CD4-positive, alpha-beta T cell treated with Interleukin-4 for 4 hours (primary cell): Measurements from ENCODE around the gene SYDE2.
"Not testable (repeated sequence)": the region's sequence is repeated elsewhere in the genome, so short reads cannot be mapped to it uniquely, and the experiment has no call there.

Experiments
- DNase-seq: peaks from one replicate; pipeline ENCODE4 v3.0.0-alpha.2; 2020

SYDE2 gene

DNA sequence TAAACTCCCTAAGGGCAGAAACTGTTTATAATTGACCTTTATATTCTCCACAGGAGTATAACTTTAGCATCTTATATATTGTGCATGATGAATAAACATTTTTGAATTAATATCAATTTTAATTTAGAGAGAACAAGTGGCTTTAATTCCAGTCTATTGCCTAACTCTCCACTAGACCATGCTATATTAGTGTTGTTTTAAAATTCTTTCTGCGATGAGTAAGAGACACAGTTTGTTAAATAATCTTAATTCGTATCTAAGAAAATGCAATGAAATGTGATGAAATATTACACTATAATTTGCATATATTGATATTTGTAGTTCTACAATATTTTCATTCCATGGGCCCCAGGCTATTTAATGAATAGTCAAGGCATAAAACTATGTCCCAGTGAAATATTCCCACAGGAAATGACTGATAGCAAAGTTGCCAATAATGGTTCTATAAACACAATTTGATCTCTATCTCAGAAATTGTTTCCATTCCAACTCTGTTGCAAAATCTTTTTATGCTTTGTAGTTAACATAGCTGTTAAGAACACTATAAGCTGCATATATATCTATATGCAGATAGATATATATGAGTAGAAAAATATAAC, 2.9 kb upstream of the SYDE2 start:
- no peak for DNase-seq

DNA sequence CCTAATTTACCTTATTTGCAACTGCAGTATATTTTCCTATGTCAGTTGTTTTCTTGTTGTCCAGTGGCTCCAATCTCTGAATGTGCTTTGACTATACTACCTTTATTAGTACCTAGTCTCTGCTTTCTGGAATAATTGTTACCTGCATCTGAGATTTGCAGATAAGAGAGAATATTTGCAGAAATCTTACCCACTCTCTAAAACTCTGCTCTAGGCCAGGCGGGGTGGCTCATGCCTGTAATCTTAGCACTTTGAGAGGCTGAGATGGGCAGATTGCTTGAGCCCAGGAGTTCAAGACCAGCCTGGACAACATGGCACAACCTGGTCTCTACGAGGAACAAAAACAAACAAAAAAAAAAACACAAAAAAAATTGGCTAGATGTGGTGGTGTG, 2.0 kb upstream of the SYDE2 start:
- DNase-seq, result no peak

- no peak for DNase-seq
These were observed 1.5 kb upstream of the SYDE2 start for GRCh38 chr1:85202092-85202863.

- DNase-seq, result peak; percentile 59
These were observed 700 bp upstream of the SYDE2 start for GRCh38 chr1:85201340-85202091.

GRCh38 chr1:85199667-85200462, 951 bp downstream of the SYDE2 start:
- DNase-seq, result no peak

GRCh38 chr1:85198864-85199263, 2.0 kb downstream of the SYDE2 start:
- no peak for DNase-seq

DNA sequence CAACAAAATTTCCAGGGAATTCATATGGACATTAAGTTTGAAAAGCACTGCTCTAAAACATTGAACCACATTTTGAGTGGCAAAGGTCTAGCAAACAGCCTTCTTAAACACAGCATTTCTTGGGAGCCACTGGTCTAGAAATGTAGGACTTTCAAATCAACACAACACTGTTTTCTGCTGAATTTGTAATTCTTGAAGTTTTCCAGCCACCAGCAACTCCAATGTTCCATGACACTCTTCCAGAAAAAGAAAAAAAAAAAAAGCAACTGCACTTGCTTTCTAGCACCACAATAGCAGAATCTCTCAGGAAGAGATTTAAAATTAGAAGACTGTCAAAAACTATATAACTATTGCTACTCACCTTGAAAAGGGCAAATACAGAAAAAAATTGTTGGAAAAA, 4.5 kb downstream of the SYDE2 start:
- DNase-seq, result no peak

GRCh38 chr1:85195703-85196102, 5.1 kb downstream of the SYDE2 start:
- no peak for DNase-seq

GRCh38 chr1:85192129-85192528, 8.7 kb downstream of the SYDE2 start:
- DNase-seq, result not testable (repeated sequence)

GRCh38 chr1:85189120-85189519, 11.7 kb downstream of the SYDE2 start:
- DNase-seq, result no peak

DNA sequence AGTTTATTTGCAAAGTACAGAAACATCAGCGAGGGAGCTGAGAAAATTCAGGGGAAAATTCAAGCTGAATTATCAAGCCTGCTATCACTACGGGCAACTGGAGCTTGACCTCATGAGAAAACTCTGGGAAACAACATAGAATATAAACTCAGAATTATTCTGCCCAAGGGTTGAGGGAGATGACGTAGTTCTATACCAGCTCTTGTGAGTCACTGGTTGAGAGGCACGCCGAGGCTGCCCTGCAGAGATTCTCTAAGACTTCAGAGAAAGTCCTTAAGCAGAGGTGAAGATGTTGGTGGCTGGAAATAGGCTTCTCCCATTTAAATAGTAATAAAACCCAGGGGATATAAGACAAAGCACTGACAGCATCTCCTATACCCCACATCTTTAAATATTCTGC, 12.3 kb downstream of the SYDE2 start:
- no peak for DNase-seq

GRCh38 chr1:85187021-85187420, 13.8 kb downstream of the SYDE2 start:
- not testable (repeated sequence) for DNase-seq

GRCh38 chr1:85184245-85184644, 16.6 kb downstream of the SYDE2 start:
- DNase-seq, result no peak

- no peak for DNase-seq
These were observed 18.1 kb downstream of the SYDE2 start for GRCh38 chr1:85182700-85183099.

- DNase-seq, result no peak
These were observed 19.9 kb downstream of the SYDE2 start for GRCh38 chr1:85180869-85181268.

DNA sequence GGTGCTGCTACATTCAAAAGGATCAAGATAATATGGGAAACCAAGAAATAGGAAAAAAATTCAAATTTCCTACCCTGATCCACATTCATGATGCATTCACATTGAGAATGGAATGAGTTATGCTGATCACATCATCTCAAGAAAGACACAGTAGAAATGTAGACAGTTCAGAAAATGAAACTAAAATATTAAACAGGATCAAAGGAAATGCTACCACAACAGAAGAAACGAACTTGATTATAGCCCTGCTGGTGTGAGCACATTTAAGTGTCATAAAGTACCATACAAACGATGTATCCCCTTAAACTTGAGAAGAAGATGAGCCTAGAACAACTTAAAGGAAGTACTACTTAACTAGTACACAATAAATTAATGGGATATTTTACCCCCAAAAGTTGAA, 21.3 kb downstream of the SYDE2 start:
- peak; percentile 45 for DNase-seq

GRCh38 chr1:85178396-85178795, 22.4 kb downstream of the SYDE2 start:
- DNase-seq, result no peak

GRCh38 chr1:85174503-85174902, 26.3 kb downstream of the SYDE2 start:
- no peak for DNase-seq

DNA sequence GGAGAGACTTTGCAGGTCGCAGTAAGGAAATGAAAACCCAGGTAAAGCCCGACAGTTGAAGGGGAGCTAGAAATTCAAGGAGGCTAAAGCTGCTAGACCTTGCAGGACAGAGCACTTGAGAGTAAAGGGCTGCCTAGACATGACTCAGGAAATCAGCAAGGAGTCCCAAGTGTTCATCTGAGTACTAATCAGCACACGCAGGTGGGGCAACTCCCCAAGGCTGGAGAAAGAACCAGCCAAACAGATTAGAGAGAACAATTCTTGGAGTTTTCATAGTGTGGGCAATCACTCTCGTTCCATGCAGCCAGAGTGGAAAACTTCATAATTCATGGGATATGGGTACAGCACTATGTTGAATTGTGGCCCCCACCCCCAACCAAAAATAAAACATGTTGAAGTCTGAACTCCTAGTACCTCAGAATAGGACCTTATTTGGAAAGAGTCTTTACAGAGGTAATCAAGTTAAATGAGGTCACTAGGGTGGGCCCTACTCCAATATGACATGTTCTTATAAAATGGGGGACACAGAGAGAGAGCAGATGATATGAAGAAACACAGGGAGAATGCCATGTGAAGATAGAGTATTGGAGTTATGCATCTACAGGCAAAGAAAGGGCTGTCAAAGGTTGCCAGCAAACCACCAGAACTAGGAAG, 28.0 kb downstream of the SYDE2 start:
- no peak for DNase-seq

GRCh38 chr1:85171721-85172120, 29.1 kb downstream of the SYDE2 start:
- no peak for DNase-seq

DNA sequence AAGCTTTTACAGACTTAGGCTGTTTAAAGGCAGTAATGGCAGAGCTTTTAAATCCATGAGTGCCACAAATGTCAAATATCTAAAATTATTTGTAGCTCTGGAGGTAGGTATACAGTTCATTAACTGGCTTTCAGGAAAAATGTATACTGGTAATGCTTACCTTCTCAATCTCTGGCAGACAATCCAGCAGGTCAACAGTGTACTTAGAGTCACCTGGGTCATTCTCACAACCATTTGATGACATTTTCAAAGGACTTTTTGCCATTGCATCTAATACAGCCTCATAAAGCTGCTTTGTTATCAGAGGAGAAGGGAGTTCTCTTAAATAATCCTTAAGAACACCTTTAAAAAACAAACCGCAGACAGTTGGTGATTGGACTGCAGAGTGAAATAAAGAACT, 31.9 kb downstream of the SYDE2 start:
- DNase-seq, result no peak

GRCh38 chr1:85166351-85166750, 34.5 kb downstream of the SYDE2 start:
- DNase-seq, result no peak

DNA sequence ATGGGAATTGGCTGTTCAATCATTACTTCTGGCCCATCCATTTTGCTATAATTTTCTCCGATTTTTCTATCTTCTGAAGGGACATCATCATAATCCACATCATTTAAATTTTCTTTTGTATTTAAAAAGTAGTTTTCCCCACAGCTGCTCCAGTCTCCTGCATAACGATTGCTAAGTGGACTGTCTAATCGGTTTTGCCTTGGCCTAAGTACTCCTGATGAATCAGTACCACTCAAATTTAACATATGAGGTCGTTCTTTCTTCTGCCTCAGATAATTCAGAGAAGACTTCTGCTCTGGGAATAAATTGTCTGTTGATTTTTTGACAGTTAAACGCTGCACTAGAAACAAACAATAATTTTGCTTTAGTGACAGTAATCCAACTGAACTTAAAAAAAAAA, 41.9 kb downstream of the SYDE2 start:
- DNase-seq, result no peak
